ENCODE results near the gene SCNN1B. TPM values are rescaled to one million over a fixed set of nuclear protein-coding genes. Genes with fewer than 3 reads are reported as not detected.
A peak's percentile ranks its signal among the peaks of the same experiment; 100 is the strongest.
"Not testable (repeated sequence)": the region's sequence is repeated elsewhere in the genome, so short reads cannot be mapped to it uniquely, and the experiment has no call there.

The SCNN1B gene
- total RNA-seq, 1 donor from 2014 or later = not detected

GRCh38 chr16:23398987-23399805, 97.1 kb downstream of the SCNN1B start:
- no peak for DNase-seq (ENCODE audit: low spot score in 2 of 2)
- no peak for FAIRE-seq

- FAIRE-seq; DNase-seq (ENCODE audit: low spot score in 2 of 2): not testable (repeated sequence)
These were observed 98.3 kb downstream of the SCNN1B start for GRCh38 chr16:23400447-23400846.

GRCh38 chr16:23401139-23401538, 99.0 kb downstream of the SCNN1B start:
- DNase-seq (ENCODE audit: low spot score in 2 of 2) (no peak), FAIRE-seq (no peak)

GRCh38 chr16:23402100-23402499, 100.0 kb downstream of the SCNN1B start:
- FAIRE-seq (no peak), DNase-seq (ENCODE audit: low spot score in 2 of 2) (no peak)

- DNase-seq (ENCODE audit: low spot score in 2 of 2) (no peak), FAIRE-seq (no peak)
These were observed 101.4 kb downstream of the SCNN1B start for GRCh38 chr16:23403547-23403946.

GRCh38 chr16:23406024-23406423, 103.9 kb downstream of the SCNN1B start:
- no peak for DNase-seq (ENCODE audit: low spot score in 2 of 2)
- no peak for FAIRE-seq

- FAIRE-seq (no peak), DNase-seq (ENCODE audit: low spot score in 2 of 2) (no peak)
These were observed 104.6 kb downstream of the SCNN1B start for GRCh38 chr16:23406546-23407240.

- FAIRE-seq = no peak
These were observed 105.5 kb downstream of the SCNN1B start for GRCh38 chr16:23407436-23408127.

GRCh38 chr16:23408242-23408822, 106.2 kb downstream of the SCNN1B start:
- no peak for DNase-seq (ENCODE audit: low spot score in 2 of 2)
- no peak for FAIRE-seq

More at GRCh38 chr16:23407436-23408127, 105.5 kb downstream of the SCNN1B start:
- no peak for DNase-seq (ENCODE audit: low spot score in 2 of 2)

GRCh38 chr16:23408823-23409298, 106.8 kb downstream of the SCNN1B start:
- DNase-seq (ENCODE audit: low spot score in 2 of 2) (peak; percentile 51 to 73), FAIRE-seq (no peak)

- DNase-seq (ENCODE audit: low spot score in 2 of 2) (no peak), FAIRE-seq (no peak)
These were observed 107.4 kb downstream of the SCNN1B start for GRCh38 chr16:23409522-23409921.

- no peak for DNase-seq (ENCODE audit: low spot score in 2 of 2)
- FAIRE-seq = no peak
These were observed 108.1 kb downstream of the SCNN1B start for GRCh38 chr16:23410176-23410575.

GRCh38 chr16:23414731-23415130, 112.6 kb downstream of the SCNN1B start:
- FAIRE-seq = no peak
- no peak for DNase-seq (ENCODE audit: low spot score in 2 of 2)

- no peak for DNase-seq (ENCODE audit: low spot score in 2 of 2)
- FAIRE-seq = no peak
These were observed 114.7 kb downstream of the SCNN1B start for GRCh38 chr16:23416816-23417215.

GRCh38 chr16:23420011-23420410, 117.9 kb downstream of the SCNN1B start:
- DNase-seq (ENCODE audit: low spot score in 2 of 2) (no peak), FAIRE-seq (no peak)

GRCh38 chr16:23423496-23424049, 121.5 kb downstream of the SCNN1B start:
- no peak for FAIRE-seq
- no peak for DNase-seq (ENCODE audit: low spot score in 2 of 2)

- DNase-seq (ENCODE audit: low spot score in 2 of 2) = no peak
- FAIRE-seq = no peak
These were observed 122.3 kb downstream of the SCNN1B start for GRCh38 chr16:23424292-23424958.

GRCh38 chr16:23428351-23428750, 126.2 kb downstream of the SCNN1B start:
- no peak for FAIRE-seq
- no peak for DNase-seq (ENCODE audit: low spot score in 2 of 2)

Measured in frontal cortex (tissue), 4 donors.